Heart right ventricle (tissue), 16 donors: ENCODE measurements around the gene CAMK2N2. TPM values are rescaled to one million over a fixed set of nuclear protein-coding genes. Genes with fewer than 3 reads are reported as not detected.
A peak's percentile ranks its signal among the peaks of the same experiment; 100 is the strongest.
"Not testable (repeated sequence)": the region's sequence is repeated elsewhere in the genome, so short reads cannot be mapped to it uniquely, and the experiment has no call there.

Source experiments
- ATAC-seq, 8 donors: fragments of 200-7000 bp; cut with Tn5 transposase; one replicate each; pipeline ENCODE4 v1.9.1; 2020; ENCODE audit warnings: mild to moderate bottlenecking in 8 of 8, moderate library complexity in 8 of 8, moderate number of reproducible peaks in 1 of 8
- DNase-seq, 2 donors: peaks; one replicate each; pipeline ENCODE4 v3.0.0-alpha.2; 2020
- H3K27ac ChIP-seq, 10 donors: fragments of 200-600 bp; sonication (generic) in 2 of 10; one replicate each; pipeline versions ENCODE4 v1.5.0 to v1.8.0; 2020 to 2022; ENCODE audit warnings: mild to moderate bottlenecking in 3 of 10
- H3K27me3 ChIP-seq, 7 donors: fragments of 200-600 bp; one replicate each; pipeline ENCODE4 v1.8.0; 2021 to 2022; ENCODE audit warnings: mild to moderate bottlenecking in 2 of 7
- H3K36me3 ChIP-seq, 9 donors: fragments of 200-600 bp; sonication (generic) in 1 of 9; one replicate each; pipeline versions ENCODE4 v1.5.0 to v1.8.0; 2020 to 2022; ENCODE audit warnings: mild to moderate bottlenecking in 2 of 9
- H3K4me1 ChIP-seq, 9 donors: fragments of 200-600 bp; sonication (generic) in 1 of 9; one replicate each; pipeline versions ENCODE4 v1.5.0 to v1.8.0; 2020 to 2022; ENCODE audit warnings: mild to moderate bottlenecking in 4 of 9
- H3K4me3 ChIP-seq, 10 donors: fragments of 200-600 bp; sonication (generic) in 2 of 10; one replicate each; pipeline versions ENCODE4 v1.5.0 to v1.8.0; 2020 to 2022; ENCODE audit warnings: mild to moderate bottlenecking in 7 of 10, moderate library complexity in 2 of 10
- H3K9me3 ChIP-seq, 11 donors: fragments of 200-600 bp in 10 of 11; sonication (generic) in 2 of 11; one replicate each; pipeline versions ENCODE4 v1.5.0 to v1.8.0; 2013 to 2022; ENCODE audit warnings: mild to moderate bottlenecking in 2 of 11, control low read depth in 1 of 11, moderate library complexity in 1 of 11
- WGBS, 2 donors: extraction: QIAGEN DNeasy Blood & Tissue Kit; methylation state at CpG; one replicate each; pipeline ENCODE4 v1.1.7; 2013; ENCODE audit warnings: inconsistent platforms in 1 of 2; 5-methylcytosine and 5-hydroxymethylcytosine counted together
- intact Hi-C, 10 donors: fragments of 100-400 bp; cut with DNase I; formaldehyde crosslinking; loops; one replicate each; pipeline versions ENCODE4 v1.11.1 to v1.14.2; 2022
- polyA plus RNA-seq, 2 donors: library from polyadenylated mRNA; stranded (reverse); fragments of 200-250 nt; gene quantifications; one replicate each; pipeline ENCODE4 v1.2.3, GENCODE V29; 2013
- total RNA-seq, 10 donors: library from RNA; stranded (reverse); fragmentation: NEBNext Ultra II Directional in 3 of 10; extraction: Animal tissue kit (Norgen Biotek cat#: 25700) in 3 of 10; gene quantifications; one replicate each; pipeline versions ENCODE4 v1.2.1 to v1.2.4, GENCODE V29; 2021 to 2023
- TF ChIP-seq, protein P1 (sequence below), 9 donors: fragments of 200-600 bp; sonication (generic) in 2 of 9; IDR thresholded peaks; one replicate each; pipeline versions ENCODE4 v1.5.0 to v1.8.0; 2021 to 2022; ENCODE audit warnings: antibody characterized with exemption in 9 of 9, mild to moderate bottlenecking in 5 of 9, moderate library complexity in 1 of 9
- donor health status: Arrhythmogenic right ventricular cardiomyopathy.
- donor health status: ischemic (EF 13 %, LVEDD 7.1; RV severe dilation, severe dysfunction).
- donor health status: healthy with polysubstance abuse.
- donor health status: DM: no; HTN: yes; CAD: no.
- donor health status: DM: no; HTN: no; CAD: no.
- donor health status: ischemic (EF 25% LVEDD 6.9; RV normal size, moderate dysfunction).
- donor health status: ischemic (EF 25% LVEDD 5.7; RV mildly dilated, moderate dysfunction).
- donor health status: healthy.
- donor health status: DM: yes; HTN: yes; CAD: no.
- donor health status: Ischemic cardiomyopathy.
- donor health status: ischemic (EF 35%, LVEDD 5.7; RV mildly dilated, moderate dysfunction).
- donor health status: nonischemic (EF 11% LVEDD 7.7; RV severe dilation, severe dysfunction).
- donor health status: DM: yes; HTN: yes; CAD: no.
- donor health status: PGD.
- donor health status: ischemic (EF 29% LVEDD 5.4; RV normal size, mild dysfunction).
- donor health status: nonischemic (EF 23%, LVEDD 6.1; RV moderate dilation, normal function).

The CAMK2N2 gene
- total and polyA plus RNA-seq, 12 donors: 0.12 to 0.30 (median 0.23) TPM; not detected in 8

DNA sequence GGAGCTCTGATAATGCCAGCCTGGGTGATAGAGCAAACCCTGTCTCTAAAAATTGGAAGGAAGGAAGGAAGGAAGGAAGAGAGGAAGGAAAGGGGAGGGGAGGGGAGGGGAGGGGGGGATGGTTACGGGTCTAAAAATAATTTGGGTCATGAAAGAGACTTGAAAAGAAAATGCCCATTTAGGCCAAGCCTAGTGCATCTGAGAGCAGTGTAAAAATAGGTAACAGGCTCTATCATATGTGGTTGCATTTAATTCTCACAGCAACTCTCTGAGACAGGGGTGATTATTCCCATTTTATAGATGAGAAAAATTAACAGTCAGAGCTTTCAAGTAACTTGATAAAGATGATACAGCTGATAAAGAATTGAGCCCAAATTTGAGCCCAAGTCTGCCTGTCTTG, 10.9 kb upstream of the CAMK2N2 start:
- Histone ChIP-seq H3K27me3 (peaks cover 10 to 70% (median 58%) of the 10 kb centered on the region in 7 donors), H3K4me1 (peaks cover 0 to 8% (median 0%) of the 10 kb centered on the region in 9 donors)
- ATAC-seq: no peak

DNA sequence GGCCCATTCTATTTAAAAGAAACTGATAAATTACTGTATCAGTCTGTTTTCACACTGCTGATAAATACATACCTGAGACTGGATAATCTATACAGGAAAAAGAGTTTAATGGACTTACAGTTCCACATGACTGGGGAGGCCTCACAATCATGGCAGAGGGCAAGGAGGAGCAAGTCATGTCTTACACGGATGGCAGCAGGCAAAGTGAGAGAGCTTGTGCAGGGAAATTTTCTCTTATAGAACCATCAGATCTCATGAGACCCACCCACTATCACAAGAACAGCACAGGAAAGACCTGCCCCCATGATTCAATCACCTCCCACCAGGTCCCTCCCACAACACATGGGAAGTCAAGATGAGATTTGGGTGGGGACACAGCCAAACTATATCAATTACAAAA, 5.9 kb upstream of the CAMK2N2 start:
- H3K36me3 ChIP-seq, H3K9me3 ChIP-seq, DNase-seq, H3K4me3 ChIP-seq, H3K27ac ChIP-seq, H3K4me1 ChIP-seq, ATAC-seq, intact Hi-C loops: not testable (repeated sequence)
- H3K27me3 ChIP-seq: peaks cover 7 to 72% (median 63%) of the 10 kb centered on the region in 7 donors
- 78 to 82% methylated on average over 1 of the region's 1 CpG for WGBS, 2 donors

More for the DNA sequence above, 10.9 kb upstream of the CAMK2N2 start:
- no peak for DNase-seq
- WGBS, 2 donors: 25 to 55% methylated on average over 1 of the region's 1 CpG
- Histone ChIP-seq H3K9me3 (no peaks in the 10 kb centered on the region), H3K27ac (no peak overlapping the region), H3K4me3 (no peak overlapping the region), H3K36me3 (no peaks in the 10 kb centered on the region)
- TF ChIP-seq, protein P1, sequence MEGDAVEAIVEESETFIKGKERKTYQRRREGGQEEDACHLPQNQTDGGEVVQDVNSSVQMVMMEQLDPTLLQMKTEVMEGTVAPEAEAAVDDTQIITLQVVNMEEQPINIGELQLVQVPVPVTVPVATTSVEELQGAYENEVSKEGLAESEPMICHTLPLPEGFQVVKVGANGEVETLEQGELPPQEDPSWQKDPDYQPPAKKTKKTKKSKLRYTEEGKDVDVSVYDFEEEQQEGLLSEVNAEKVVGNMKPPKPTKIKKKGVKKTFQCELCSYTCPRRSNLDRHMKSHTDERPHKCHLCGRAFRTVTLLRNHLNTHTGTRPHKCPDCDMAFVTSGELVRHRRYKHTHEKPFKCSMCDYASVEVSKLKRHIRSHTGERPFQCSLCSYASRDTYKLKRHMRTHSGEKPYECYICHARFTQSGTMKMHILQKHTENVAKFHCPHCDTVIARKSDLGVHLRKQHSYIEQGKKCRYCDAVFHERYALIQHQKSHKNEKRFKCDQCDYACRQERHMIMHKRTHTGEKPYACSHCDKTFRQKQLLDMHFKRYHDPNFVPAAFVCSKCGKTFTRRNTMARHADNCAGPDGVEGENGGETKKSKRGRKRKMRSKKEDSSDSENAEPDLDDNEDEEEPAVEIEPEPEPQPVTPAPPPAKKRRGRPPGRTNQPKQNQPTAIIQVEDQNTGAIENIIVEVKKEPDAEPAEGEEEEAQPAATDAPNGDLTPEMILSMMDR (IDR thresholded peaks at IDR 0.05): no peak
- intact Hi-C loops: no loop called here

DNA sequence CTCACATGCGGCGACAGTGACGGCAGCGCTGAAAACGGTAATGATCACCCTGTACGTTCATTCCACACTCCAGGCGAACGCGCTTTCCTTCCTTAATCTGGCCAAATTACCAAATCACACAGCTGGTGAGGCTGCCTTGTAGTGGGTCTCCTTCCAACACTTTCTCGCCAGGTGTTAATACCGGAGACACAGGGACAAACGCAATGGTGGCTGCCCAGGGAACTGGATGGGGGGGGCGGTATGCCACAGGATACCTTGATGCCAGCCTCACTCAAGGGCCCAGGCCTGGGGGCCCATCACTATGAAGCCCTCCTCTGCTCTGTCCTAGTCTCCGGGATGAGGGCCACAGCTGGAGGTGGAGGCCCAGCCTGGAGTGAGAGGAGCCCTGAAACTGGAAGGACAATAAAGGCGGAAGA, 1.4 kb upstream of the CAMK2N2 start:
- H3K27me3 ChIP-seq: peaks cover 13 to 82% (median 75%) of the 10 kb centered on the region in 7 donors
- no peak for ATAC-seq
- no peaks in the 10 kb centered on the region for H3K36me3 ChIP-seq
- no peaks in the 10 kb centered on the region for H3K9me3 ChIP-seq
- no peak for DNase-seq
- intact Hi-C loops: no loop called here
- TF ChIP-seq, protein P1 (IDR thresholded peaks at IDR 0.05): no peak
- H3K4me1 ChIP-seq: peaks cover 12 to 33% (median 26%) of the 10 kb centered on the region in 9 donors
- WGBS, 2 donors: 12 to 15% methylated on average over 15 of the region's 15 CpGs
- H3K27ac ChIP-seq: no peak overlapping the region
- peak overlapping the region in 1 of 10 donors; percentile 58 for H3K4me3 ChIP-seq

DNA sequence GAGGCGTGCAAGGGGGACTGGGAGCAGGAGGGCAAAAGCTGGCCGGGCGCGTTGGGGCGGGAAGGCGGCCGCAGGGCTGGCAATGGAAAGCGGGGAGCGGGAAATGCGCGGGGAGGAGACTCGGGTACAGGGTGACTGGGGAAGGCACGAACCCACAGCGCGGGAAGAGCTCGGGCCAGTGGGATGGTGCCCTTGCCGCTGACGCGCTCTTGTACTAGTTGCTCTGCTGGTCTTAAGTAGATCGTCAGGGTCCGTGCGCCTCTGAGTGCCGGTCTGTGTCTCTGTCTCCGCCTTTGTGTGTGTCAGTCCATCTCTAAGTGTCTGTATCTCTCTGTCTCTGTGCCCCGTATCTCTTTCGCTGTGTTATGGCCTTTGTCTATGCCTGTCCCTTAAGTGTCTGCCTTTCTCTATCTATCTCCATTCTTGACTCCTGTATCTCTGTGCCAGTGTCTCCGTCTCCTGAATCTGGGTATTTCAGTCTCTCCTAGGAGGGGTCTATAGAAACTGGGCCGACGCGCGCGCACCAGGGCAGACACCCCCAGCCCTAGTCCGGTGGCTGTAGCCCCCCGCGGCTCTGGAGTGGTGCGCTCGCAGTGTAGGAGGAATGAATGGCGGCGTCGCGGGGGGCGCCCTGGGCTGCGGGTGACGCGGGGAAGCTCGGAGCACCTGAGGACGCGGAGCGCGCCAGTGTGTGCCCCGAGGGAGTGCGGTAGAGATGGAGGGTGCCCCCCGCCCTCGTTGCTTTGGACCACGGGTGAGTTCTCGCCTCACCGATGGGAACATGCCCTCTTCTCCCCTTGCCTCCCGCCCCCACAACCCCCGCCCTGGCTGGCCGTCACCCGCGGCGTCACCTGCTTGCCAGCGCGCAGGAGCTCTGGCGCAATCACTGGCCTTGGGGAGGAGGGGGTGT, 756 bp upstream of the CAMK2N2 start:
- Histone ChIP-seq H3K36me3 (no peaks in the 10 kb centered on the region), H3K4me3 (peak overlapping the region; percentile 28 to 58 (median 53)), H3K4me1 (peaks cover 12 to 33% (median 26%) of the 10 kb centered on the region in 9 donors), H3K27ac (no peak overlapping the region), H3K9me3 (no peaks in the 10 kb centered on the region), H3K27me3 (peaks cover 13 to 81% (median 75%) of the 10 kb centered on the region in 7 donors)
- TF ChIP-seq, protein P1 (IDR thresholded peaks at IDR 0.05): no peak
- intact Hi-C loops: no loop called here
- DNase-seq (no peak), ATAC-seq (peak in 4 of 8 donors; percentile 12 to 37 (median 24))
- 1 to 3% methylated on average over 62 to 66 of the region's 66 CpGs for WGBS, 2 donors
